Activated T-cell treated with anti-CD3 and anti-CD28 coated beads for 4 hours (primary cell): ENCODE data around the gene MAPRE2.
"Not testable (repeated sequence)": the region's sequence is repeated elsewhere in the genome, so short reads cannot be mapped to it uniquely, and the experiment has no call there.

ENCODE experiments used
- DNase-seq: peaks from one replicate; pipeline ENCODE4 v3.0.0-alpha.2; 2020

Gene MAPRE2

DNA sequence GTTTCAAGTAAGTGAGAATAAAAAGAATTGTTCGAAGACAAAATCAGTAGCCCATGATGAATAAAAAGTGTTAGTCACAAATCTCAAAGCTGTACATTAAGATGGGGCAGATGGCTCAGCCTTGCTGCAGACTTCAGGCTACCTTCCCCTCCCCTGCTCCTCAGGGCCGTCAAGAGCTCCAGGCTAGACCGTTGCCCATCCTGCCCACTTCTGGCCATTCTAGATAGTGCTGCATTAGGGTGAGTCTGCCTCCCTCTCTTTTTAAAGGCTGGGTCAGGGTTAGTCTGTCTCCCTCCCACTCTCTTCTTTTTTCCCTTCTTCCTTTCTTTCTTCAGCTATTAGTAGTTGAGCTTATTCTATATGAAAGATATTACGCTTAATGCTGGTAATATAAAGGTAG, 86.0 kb downstream of the MAPRE2 start:
- DNase-seq: no peak

DNA sequence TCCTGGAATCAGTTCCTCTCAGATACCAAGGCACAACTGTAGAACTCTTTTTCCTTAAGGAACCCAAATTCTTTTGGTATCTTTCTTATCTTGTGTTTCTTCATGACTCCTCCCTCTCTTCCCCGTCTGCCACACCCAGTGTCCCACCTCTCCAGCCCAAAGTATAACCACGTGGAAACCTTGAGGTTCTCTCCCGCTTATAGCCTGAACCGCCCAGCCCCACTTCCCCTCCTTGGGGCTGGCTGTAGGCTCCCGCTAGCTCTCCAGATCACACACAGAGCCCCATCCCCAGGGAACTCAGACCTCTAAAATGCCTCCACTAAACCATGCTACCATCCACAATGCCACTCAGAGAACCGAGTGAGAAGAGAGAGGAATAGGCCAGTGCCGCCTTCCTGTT, 87.5 kb downstream of the MAPRE2 start:
- no peak for DNase-seq

DNA sequence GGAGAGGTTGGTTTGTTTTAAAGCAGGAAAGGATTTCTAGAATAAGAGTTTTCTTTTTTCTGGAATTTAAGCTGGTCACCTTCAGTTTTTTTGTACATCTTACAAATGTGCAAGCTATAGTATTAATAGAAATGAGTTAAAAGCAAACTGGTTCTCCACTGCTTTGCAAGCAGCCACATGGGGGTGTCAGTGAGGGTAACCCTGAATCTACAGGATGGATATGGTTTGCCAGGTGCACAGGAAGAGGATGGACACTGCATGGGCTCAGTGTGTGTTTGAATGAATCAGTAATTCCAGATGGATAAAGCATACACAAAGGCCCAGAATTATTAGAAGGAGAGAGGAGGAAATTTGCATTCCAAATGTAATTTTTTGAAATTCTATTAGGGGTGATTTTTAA, 89.0 kb downstream of the MAPRE2 start:
- no peak for DNase-seq

DNA sequence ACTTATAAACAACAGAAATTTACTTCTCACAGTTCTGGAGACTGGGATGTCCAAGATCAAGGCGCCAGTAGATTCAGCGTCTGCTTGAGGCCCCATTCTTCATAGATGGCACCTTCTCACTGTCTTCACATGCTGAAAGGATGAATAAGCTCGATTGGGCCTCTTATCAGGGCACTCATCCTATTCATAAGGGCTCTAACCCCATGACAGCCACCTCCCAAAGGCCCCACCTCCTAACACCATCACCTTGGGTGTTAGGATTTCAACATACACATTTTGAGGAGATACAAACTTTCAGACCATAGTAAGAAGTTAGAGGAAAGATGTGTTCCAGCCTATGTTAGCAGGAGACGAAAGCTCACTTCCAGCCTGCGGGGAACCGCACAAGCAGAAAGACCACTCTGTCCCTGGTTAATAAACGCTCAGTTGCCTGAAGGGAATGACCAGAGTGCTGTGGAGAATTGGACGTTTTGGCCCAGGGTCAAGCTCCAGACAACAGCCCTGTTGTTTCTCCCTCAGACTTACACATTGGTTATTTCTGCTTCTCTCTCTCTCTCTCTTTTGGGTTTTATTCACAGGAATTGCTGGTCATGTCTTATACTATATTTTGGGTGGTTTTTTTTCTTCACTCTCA, 90.3 kb downstream of the MAPRE2 start:
- no peak for DNase-seq

DNA sequence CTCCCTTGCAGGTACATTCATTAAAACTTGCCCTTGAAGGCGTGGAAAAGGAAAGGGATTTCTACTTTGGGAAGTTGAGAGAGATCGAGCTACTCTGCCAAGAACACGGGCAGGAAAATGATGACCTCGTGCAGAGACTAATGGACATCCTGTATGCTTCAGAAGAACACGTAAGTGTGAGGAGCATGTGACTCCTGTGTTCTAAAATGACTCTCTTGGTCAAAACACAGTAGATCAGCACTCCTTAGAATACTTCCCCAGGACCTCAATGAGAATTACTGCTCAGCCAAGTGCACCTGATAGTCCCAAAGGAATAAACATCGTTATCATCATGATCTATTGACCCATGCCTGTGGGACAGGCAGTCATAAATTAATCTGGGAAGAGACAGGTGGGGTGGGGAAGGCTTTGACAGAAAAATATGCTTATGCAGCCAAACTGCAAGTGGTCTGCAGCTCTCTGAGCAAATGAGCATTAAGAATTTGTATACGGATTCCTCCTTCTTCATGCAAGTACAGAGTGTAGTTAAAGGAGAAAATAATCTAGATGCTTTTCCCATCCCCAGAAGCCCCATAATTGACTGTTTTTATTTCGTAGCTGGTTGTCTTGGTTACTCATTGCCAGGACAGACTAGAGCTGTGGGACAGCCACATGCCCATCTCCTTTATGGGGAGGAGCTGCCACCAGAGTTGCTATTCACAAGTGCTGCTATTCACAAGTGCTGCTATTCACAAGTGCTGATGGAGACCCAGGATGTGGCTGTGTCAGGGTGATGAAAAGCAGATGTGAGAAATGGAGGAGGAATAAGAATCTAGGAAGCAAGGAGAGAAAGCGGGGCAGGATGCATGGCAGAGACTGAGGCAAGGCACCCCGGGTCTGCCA, 91.0 kb downstream of the MAPRE2 start:
- DNase-seq: no peak

DNA sequence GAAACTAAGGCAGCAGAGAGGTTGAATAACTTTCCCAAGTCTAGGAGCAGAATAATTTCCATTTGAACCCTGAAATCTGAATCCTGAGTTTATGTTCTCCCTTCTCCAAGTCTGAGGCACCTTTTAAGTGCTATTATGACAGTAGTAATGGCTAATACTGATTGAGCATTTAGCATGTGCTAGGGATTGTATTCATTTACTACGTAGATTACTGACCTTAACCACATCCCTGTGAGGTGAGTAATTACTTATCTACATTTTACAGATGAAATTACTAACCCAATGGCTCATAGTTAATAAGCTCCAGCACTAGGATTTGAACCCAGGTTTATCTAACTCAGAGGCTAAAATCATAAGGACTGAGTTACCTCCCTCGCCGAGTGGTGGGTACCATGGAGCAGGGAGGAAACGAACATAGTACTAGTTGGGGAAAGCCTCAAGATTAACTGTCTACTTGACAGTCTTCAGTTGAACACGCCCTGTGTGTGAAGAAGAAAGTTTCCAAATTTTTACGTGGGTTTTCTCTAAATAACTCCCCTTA, 93.0 kb downstream of the MAPRE2 start:
- no peak for DNase-seq

DNA sequence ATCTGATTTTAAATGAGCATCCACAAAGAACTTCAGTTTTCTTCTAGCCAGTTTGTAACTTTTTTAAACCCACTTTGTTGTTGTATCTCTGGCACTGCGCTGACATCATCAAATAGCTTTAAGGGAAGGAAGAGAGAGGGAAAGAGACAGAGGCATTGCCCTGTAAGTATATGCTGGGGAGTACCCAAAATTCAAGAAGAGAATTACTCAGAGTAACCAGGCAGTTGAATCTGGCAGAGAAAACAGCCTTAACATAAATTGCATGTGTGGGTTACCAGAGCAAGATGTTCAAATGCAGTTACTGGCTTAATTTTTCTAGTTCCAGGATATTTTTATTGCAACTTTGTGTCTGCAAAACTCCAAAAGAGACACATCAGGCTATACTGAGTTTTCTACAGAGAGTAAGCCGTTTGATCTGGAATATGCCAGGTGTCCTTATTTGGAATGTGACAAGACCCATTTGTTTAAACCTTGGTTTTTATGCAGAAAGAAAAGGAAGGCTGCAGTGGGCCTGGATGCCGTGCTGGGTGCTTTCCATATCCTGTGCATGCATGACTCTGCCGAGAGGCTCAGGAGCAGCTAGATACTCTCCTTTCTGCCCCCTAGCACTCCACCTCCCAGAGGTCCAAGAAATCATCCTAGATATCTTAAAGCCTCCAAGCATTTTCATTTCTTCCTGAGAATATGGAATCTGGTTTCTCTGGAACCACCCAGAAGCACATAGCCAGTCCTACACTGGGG, 93.7 kb downstream of the MAPRE2 start:
- no peak for DNase-seq

DNA sequence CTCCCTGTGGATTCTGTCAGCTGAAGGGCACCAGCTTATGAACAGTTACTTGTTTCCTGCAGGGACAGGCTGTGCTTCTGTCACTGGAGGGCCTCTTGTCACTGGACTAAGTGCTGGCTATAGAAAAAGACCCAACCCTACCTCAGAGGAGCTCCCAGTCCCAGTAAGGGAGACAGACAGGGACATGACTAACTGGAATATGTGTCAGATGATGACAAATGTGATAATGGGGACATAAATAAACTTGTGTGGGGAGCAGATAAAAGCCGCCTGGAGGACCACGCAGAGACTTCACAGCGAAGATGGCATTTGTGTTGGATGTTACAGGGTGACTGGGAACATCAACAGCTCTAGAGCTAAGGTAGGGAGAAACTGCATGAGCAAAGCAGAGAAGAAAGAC, 95.0 kb downstream of the MAPRE2 start:
- DNase-seq: no peak

DNA sequence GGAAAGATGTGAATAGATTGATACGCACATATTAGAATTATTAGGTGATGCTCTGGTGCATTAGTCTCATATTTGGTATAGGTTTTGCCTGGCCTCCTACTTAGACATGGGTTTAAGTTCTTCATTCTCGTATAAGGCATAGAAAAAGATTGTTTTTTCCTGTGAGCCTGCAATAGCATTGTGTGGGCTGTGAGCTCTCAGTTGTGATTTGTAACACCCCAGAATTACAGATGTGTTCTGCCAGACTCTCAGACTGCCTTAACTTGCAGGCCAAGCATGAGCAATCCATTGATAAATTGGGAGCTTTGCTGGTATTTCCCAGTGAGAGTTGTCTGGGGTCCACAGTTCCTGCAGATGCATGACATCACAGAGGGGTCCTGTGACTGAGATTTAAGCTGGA, 95.7 kb downstream of the MAPRE2 start:
- no peak for DNase-seq

DNA sequence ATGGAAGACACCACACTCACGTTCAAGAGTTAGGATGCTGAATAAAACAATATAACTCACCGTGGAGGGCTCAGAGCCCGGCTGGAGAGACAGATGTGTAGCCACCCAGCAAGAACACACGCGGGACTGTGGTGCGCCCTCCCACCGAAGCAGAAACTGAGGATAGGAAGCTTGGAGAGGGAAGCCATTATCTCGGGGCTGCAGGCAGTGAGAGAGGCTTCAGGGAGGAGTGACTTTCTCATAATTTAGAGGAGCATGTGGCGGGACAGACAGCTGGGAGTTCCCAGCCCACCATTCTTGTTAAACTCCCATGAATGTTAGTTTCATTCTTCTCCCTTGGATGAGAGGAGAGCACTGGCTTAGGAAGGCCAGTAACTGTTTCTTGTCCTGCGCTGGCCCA, 96.4 kb downstream of the MAPRE2 start:
- DNase-seq: no peak

DNA sequence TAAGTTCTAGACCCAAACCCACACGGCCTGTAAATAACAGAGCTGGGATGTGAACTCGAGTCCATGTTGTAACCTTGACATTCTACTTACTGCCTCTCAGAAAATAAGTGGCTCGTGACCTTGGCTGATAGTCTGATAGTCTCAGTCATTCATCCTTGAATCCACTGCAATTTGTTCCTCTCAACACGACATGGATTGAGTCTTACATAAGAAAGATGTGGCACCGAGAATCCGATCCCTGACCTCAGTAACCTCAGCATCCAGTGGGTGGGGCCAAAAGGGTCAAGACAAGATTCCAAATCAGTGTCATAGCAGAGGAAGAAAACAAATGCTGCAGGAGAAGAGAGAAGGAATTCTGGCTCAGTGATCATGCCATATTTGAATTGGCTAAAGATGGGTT, 97.6 kb downstream of the MAPRE2 start:
- DNase-seq: no peak

DNA sequence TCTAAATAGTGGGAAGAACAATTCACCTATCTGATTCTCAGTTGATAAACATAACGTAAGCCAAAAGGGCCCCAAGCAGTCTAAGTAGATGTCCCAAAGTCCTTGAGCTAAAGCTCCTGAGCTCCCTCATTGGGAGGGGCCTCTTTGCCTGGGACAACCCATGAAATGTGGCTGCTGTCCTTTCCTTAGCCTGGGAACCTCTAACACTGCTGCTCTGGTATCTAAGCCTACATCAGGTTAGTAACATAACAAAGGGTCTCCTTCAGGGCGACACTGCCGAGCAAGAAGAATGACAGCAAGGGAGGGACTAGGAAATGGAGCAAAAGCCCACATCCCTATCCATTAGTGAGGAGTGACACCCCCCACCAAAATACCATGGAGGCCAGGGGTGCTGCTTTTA, 98.3 kb downstream of the MAPRE2 start:
- no peak for DNase-seq

DNA sequence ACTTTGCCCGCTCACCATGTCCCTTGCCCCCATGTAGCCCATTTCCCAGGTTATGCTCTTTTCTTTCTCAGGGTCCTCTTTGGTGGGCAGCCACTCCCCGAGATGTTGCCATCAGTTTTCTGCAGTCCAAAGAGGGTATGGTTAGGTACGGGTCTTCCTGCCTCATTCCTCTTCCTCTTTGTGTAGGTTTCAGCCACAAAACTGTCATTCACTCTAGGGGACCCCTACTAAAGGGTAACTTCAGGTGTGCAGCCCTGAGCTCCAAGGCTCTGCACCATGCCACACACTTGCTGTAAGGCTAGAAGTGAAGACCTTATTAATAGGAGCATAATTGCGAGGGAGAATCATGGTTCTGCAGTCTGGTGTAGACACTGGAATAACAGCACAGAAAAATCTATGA, 99.9 kb downstream of the MAPRE2 start:
- DNase-seq: no peak

DNA sequence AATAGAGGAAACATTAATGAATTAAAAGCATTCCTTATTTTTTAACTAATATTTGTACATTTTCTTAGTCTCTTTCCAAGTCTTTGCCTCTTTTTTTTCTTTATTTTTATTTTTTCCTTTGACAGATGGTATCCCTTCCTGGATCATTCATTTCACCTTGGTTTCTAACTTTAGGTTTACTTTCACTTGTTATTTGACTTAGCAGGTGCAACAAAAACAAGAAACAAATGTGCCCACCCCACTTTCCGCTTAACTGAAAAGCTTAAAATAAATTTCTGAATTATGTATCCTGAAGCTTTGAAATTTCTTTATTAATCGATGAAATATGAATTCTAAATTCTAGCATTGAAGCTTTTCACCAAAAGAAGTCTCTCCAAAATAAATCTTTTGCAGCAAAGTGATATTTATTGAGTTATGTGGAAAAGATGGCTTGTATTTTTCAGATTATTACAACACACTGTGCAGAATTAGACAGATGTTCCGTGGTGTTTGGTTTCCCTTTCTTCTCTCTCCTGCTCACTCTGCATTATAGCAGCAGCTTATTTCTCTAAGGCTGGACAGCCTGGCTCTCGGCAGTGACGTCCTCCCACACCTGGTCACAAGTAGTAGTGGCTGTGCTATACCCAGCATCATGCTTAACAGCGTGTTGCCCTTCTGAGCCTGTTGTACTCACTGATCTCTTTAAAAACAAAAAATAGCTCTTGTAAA, 100.5 kb downstream of the MAPRE2 start:
- no peak for DNase-seq

DNA sequence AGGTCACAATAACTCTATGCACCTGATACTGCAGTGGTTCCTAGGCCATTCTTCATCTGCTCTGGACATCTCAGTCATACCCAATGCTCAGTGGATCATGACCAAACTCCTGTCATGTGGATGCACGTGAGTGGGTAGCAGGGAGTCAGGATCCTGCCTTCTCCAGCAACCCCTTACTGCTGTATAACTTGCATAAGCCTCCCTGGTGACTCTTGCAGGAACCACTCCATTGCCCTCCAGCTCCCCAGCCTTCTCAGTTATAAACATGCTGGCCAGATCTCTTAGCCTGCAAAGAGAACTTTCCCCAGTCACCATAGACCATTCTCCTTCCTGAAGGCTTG, 101.0 kb downstream of the MAPRE2 start:
- DNase-seq: no peak

DNA sequence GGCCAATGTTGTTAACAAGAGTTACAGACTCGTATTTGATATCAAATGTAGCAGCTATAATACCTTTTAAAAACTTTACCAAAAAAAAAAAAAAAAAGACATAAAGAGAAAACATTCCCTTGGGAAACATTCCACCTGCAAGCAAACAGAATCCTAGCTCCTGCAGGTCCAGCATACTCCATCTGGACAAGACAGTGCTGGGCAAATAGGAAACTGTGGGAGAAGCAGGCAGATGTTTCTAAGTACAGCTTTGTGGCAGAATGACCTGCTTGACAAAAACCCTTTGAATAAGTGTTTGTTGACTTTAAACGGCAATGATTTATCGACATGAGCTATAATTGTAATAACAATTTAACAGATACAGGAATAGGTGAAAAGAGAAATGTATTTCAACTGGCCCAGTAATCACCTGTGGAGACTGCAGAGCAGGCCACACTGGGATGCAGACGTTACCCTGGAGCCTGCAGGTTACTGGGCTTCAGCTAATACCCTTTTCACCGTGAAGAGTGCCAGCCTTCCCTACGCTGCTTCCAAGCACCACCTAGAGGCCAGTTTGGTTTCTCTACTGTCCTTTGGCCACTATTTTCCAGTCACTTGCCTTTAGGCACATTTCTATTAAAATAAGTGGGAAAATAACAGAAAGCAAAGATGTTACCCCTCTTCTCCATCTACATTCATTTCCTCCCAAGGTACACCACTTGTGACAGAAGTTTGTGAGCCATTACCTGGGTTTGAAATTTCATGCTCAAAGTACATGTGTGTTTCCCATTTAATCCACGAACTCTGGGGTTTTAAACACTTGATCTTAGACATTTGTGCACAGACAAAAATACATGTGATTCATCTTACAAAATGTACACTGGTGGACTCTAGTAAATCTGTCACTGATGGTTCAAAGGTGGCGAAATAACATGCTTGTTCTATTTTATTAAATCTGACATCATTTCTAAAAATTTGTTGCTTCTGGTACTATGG, 102.7 kb downstream of the MAPRE2 start:
- DNase-seq: peak; percentile 15

DNA sequence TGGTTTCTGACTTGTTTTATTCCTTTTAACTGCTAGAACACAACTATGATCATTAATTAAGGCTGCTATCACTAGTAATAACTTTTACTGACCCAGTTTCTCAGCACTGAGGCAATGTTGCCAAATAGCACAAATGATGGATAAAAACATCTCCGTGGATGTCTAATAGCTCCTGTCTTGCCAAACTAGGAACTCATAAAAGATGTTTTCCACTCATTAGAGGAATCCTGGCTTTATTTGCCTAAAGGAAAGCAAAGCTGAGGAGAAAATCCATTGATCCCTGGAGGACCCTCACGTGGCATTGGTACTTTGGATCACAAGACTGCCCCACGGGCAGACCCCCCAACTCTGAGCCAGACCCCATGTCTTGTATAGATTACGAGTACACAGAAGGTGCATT, 103.5 kb downstream of the MAPRE2 start:
- no peak for DNase-seq

DNA sequence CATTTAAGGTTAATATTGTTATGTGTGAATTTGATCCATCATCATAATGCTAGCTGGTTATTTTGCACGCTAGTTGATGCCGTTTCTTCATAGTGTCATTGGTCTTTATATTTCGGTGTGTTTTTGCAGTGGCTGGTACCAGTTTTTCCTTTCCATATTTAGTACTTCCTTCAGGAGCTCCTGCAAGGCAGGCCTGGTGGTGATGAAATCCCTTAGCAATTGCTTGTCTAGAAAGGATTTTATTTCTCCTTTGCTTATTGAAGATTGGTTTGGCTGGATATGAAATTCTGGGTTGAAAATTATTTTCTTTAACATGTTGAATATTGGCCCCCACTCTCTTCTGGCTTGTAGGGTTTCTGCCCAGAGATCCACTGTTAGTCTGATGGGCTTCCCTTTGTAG, 109.0 kb downstream of the MAPRE2 start:
- not testable (repeated sequence) for DNase-seq

DNA sequence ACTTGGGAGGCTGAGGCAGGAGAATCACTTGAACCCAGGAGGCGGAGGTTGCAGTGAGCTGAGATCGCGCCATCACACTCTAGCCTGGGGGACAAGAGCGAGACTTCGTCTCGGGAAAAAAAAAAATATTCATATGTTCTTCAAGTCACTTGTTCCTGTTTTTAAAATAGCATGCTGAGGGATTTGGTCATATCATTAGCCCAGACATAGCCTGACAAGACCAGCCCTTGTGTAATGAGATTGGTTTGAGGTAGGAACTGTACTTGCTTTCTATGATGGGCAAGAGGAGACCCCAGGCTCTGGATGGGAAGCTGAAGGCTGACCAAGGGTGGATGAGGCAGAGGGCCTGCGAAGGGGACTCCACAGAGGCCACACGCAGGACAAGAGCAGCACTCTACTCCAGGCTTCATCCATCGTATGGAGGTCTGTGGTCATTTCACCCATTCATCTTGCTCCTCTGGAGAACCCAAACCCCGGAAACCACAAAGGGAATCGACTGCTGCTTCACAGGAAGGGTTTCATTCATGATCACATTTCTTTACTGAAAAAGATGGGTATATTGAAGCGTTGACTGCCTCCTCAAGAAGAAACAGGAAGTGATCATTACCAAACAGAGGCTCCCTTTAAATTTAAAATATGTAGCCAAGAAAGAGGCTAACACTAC, 112.5 kb downstream of the MAPRE2 start:
- no peak for DNase-seq

DNA sequence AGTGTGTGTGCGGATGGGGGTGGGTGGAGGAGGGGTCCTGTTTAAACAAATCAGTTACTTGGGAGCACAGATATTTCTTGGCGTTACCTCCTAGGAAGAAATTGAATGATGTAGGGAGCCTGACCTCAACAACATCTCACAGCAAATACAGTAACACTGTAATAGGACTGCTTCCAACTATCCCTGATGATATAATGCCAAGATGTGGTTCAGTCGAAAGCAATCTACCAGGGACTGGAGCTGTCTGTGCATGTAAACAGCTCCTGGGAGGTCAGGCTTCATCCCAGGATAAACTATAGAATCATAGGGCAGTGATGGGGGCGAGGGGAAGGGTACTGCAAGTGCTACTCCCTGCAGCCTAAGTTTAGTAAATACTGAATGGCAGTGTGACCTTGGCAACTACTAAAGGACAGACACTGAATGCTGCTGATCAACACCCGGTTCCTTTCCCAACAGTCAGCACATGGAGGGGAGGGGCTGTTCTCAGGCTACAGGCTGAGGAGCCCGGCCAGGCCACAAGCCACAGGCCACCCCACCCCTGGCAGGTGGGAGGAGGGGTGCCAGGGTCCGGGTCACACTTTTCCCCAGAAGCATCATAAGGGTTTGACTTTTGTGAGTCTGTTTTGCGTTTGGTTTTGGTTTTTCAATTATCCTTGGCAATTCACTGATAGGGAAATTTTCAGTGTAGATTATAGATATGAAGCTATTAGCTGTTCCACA, 114.3 kb downstream of the MAPRE2 start:
- DNase-seq: no peak

DNA sequence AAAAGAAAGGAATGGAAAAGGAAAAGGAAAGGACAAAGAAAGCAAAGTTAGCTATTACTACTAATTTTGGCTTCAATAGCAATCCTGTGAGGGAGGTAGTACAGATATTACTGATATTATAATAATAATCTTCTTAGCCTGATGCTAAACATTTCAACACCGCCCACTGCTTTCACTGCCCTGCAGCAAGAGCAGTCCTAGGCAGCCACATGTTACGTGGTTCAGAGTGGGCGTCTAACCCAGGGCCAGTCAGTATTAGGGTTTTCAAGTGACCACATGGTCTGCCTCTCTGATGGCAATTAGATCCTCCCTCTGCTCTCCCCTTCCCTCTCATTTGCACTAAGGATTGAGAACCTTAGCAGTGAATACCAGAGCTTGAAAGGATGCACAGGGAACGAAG, 116.0 kb downstream of the MAPRE2 start:
- DNase-seq: no peak
